GM12874 (cell line): ENCODE results near the gene IGF2BP2.

ENCODE experiments used
- TF ChIP-seq, protein P1 (sequence below): IDR thresholded peaks from 2 replicates; pipeline ENCODE4 v1.5.1; 2011; ENCODE audit warnings: low read depth, mild to moderate bottlenecking, control low read depth, low read length, moderate library complexity; ENCODE audit not compliant: insufficient read depth

Gene IGF2BP2

DNA sequence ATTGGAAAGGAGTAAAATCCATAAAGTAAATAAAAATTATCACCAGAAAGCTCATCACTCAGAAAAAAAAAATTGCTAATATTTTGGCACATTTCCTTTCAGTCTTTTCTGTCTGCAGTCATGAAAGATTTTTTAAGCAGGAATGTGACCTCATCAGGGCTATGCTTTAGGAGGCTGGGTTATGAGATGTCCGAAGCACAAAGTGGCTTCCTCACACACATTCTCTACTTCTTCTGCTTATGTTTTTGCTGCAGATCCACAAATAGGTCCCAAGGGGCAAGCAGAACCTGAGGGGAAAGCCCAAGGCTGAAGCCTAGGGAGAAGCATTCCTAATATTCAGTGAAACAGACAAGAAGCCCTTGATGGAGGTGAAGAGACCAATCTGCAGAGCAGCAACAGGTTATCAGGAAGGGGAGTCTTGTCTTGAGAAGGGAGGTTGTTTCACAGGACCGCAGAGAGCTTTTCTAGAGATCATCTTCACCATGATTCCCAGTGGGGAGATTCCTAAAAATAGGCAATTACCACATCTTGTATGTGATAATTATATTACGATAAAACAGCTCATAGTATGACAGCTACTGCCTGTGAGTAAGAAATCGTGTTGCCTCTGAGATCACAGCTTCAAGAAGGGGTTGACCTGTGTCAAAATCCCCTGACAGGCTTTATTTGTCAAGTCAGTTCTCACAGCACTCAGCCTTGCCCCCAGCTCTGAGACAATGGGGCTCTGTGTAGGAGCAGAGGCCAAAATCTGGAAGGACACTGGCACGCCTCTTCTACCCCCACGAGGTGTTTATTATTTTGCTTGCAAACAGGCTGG, 60.5 kb downstream of the IGF2BP2 start:
- TF ChIP-seq, protein P1, sequence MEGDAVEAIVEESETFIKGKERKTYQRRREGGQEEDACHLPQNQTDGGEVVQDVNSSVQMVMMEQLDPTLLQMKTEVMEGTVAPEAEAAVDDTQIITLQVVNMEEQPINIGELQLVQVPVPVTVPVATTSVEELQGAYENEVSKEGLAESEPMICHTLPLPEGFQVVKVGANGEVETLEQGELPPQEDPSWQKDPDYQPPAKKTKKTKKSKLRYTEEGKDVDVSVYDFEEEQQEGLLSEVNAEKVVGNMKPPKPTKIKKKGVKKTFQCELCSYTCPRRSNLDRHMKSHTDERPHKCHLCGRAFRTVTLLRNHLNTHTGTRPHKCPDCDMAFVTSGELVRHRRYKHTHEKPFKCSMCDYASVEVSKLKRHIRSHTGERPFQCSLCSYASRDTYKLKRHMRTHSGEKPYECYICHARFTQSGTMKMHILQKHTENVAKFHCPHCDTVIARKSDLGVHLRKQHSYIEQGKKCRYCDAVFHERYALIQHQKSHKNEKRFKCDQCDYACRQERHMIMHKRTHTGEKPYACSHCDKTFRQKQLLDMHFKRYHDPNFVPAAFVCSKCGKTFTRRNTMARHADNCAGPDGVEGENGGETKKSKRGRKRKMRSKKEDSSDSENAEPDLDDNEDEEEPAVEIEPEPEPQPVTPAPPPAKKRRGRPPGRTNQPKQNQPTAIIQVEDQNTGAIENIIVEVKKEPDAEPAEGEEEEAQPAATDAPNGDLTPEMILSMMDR = no peak

DNA sequence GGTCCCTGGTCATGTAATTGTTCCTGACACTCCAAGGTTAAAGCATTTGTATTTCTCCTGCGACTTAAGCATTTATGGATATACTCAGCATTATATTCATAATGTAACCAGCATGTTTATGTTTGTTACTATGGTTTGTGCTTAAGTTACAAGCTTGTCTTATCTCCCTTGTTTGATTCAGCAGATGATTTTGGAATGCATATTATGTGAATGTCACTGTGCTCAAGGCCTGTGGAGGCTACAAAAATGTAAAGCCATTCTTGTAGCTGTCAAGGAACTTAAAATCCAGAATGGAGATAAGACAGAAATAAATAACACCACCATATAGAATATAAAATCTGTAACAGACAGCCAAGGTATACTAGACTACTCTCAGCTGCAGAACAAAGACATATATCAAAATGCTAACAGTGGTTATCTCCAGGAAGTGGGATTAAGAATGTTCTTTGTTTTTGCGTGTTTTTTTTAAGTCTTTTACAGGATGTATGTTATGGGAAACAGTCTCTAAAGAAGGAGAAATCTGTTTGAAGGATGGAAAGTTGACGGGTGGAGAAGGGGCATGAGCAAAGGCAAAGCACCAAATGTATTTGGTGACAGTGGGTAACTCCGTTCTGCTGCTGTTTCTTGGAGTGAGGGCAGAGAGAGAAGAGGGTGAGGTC, 61.4 kb downstream of the IGF2BP2 start:
- TF ChIP-seq, protein P1 = no peak

DNA sequence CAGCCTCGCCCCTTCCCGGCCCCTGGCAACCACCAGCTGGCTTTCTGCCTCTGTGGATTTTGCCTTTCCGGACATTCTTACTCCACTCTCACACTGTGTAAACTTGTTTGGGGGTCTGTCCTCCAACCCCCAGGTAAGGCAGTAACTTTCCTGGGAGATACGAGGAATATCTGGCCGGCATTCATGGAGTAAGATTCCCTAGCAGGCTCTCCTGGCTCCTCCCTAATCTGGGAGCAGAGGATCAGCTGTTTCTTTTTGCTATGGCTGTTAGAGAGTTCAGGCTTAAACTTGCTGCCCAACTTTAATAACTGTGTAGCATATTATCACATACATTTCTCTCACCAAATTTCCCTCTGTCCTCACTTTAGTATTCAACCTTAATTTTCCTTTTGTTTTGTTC, 64.3 kb downstream of the IGF2BP2 start:
- TF ChIP-seq, protein P1 = no peak

DNA sequence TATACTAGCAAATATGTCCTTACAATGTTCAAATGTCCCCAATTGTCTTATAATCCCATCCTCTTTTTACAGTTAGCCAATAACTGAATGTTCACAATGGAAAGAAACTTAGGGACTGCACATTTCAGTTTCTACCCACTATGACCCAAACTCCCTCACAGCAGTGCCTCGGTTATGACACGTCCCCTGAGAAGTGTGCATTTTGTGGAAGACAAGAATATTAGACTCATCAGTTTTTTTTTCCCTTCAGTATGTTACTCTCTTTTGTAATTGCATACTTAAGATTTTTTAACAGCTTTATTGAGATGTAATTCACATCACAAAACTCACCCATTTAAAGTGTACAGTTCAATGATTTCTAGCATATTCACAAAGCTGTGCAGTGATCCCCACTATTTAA, 64.8 kb downstream of the IGF2BP2 start:
- TF ChIP-seq, protein P1 = no peak

DNA sequence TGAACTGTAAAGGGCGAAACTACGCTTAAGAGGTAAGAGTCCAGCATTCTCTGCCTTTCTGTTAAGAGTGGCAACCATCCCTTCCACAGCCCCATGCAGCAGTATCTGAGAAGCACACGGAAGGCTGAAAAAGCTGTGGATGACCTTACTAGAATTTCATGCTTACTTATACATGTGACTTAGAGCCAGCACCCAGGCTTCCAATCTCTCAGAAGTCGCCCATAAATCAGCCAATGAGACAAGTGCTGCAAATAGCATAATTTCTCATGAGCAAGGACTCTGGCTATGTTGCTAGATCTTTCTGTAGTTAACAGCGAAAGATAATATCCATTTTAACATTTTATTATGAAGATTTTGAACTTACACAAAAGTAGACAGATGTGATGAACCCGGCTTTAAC, 65.3 kb downstream of the IGF2BP2 start:
- TF ChIP-seq, protein P1 = no peak

DNA sequence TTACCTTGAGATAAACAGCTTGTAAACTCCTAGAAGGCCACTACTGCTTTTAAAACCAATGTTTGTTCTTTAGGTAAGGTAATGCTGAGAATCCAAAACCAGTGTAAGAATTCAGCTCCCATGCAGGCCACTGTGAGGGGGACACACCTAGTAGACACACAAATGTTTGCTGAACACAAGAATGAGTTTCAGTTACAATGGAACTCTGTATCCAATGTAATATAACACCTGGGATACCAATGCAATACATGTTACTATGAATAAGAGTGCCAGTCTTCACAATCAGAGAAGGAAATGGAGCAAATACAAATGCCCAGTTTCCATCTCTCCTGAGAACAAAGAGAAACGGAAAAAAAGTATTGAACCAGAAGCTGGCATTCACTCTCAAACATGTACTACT, 65.9 kb downstream of the IGF2BP2 start:
- TF ChIP-seq, protein P1 = no peak

DNA sequence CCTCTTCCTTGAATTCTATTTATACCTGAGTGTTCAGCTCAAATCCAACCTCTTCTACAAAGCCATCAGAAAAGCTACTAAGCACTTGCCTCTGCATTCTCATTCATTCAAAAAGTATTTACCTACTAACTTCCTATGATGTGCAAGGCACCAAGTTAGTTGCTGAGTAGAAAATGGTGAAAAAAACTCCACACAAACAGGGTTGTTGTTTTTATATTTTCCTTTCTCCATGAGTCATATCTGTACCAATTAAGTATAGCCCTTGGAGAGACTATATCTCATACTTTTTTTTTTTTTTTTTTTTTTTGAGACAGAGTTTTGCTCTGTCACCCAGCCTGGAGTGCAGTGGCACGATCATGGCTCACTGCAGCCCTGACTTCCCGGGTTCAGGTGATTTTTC, 67.7 kb downstream of the IGF2BP2 start:
- TF ChIP-seq, protein P1 = no peak
